T-helper 2 cell treated with Interferon-gamma antibody and Interleukin-4, amounts not matched to agents 100 ng/mL and 5 ng/mL, for 36 hours (primary cell): ENCODE data around the gene GTF3C5. TPM values are rescaled to one million over a fixed set of nuclear protein-coding genes. Genes with fewer than 3 reads are reported as not detected.
"Not testable (repeated sequence)": the region's sequence is repeated elsewhere in the genome, so short reads cannot be mapped to it uniquely, and the experiment has no call there.

Source experiments
- intact Hi-C: fragments of 100-400 bp; cut with micrococcal nuclease; formaldehyde crosslinking; loops from one replicate; pipeline ENCODE4 v1.15.1; 2023
- total RNA-seq: library from RNA; stranded (reverse); gene quantifications from 2 replicates; pipeline ENCODE4 v1.2.3, GENCODE V29; 2022

GTF3C5 gene, protein sequence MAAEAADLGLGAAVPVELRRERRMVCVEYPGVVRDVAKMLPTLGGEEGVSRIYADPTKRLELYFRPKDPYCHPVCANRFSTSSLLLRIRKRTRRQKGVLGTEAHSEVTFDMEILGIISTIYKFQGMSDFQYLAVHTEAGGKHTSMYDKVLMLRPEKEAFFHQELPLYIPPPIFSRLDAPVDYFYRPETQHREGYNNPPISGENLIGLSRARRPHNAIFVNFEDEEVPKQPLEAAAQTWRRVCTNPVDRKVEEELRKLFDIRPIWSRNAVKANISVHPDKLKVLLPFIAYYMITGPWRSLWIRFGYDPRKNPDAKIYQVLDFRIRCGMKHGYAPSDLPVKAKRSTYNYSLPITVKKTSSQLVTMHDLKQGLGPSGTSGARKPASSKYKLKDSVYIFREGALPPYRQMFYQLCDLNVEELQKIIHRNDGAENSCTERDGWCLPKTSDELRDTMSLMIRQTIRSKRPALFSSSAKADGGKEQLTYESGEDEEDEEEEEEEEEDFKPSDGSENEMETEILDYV
- total RNA-seq: 79.1 and 79.2 TPM in 2 replicates

DNA sequence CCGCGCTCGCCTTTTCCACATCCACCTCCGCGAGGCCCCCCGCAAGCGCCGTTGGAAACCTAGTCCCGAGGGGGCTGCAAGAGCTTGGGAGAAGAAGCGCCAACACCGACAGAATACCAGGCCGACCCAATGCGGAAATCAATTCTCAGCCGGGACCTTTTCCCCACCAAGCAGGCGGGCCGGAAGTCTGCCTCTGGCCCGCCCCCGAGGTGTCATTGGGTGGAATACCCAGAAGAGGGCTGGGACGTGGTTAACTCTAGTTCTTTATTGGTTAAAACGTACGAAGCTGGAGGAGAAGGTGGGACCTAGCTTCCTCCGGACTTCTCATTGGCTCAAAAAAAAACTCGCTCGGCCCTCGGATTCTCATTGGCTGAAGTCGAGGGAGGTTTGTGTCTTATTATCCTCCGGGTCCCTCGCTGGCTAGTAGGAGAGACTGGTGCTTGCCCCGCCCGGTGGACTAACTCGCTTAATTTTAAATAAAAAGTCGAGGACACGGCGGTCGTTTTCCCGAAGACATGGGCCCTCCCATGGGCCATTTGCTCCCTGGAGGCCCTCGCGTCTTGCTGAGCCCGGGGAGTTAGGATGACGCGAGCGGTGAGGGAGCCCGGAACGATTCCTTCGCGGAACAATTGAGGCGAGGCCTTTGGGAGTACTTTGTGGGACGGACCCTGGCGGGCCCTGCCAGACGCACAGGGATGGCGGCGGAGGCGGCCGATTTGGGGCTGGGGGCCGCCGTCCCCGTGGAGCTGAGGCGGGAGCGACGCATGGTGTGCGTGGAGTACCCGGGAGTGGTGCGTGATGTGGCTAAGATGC is at the start of gene GTF3C5:
Gene GTF3C5, plus strand, starts transcription at position 681 of the 813 bp plus-strand sequence. Its CDS starts 15 bp downstream, at position 696.
- intact Hi-C loops: loop anchor here (1.0 to 5.0 kb wide), 5 partner anchors 86 to 678 kb away; partner anchors contain the start of genes RALGDS, SETX, STKLD1 and SURF4

DNA sequence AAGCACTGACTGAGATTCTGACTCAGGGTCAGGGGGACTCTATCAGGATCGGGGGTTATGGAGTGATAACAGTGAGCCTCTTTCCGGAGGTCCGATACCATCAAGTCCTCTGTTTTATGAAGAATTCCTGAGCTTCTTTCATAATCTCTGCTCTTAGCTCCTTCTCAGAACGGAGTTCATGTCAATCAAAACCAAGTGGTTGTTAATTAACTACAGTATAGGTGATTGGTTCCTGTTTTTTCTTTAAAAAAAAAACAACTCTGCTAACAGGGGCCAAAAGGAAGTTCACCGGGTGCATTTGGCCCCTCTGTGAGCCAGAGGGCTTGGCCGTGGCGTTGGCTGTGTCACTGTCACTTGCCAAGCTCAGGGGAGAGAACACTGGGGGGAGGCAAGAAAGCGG is 48.3 kb upstream of the GTF3C5 start:
- intact Hi-C loops: no loop called here

DNA sequence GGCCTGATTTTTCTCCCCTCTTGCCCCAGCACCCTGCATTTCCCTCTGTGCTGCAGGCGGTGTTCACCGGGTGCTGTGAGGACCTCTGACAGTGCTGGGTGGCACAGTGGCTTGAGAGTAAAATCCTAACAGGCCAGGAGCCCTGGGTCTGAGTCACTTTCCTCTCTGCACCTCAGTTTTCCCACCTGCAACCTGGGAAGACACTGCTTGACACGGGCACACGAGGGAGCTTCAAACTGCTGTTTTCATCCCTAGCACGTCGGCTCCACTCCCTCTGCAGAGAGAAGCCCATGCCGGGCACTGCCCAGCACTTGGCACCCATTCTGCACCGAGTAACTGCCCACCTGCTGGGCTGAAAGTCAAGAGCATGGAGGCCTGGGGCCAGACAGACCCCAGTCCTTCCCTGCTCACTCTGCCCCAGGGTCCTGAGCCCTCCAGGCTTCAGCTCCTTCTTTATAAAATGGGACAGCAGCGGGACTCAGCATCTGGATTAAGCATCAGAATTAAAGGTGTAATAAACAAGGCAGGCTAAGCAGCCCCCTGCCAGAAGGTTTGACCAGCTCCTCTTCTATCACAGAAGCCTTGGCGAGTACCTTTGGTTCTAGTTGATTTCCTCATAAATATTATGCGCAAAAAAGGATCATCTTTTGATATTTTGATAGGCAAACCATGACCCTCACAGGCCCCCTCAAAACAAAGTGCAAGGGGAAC is 47.2 kb upstream of the GTF3C5 start:
- intact Hi-C loops: no loop called here

DNA sequence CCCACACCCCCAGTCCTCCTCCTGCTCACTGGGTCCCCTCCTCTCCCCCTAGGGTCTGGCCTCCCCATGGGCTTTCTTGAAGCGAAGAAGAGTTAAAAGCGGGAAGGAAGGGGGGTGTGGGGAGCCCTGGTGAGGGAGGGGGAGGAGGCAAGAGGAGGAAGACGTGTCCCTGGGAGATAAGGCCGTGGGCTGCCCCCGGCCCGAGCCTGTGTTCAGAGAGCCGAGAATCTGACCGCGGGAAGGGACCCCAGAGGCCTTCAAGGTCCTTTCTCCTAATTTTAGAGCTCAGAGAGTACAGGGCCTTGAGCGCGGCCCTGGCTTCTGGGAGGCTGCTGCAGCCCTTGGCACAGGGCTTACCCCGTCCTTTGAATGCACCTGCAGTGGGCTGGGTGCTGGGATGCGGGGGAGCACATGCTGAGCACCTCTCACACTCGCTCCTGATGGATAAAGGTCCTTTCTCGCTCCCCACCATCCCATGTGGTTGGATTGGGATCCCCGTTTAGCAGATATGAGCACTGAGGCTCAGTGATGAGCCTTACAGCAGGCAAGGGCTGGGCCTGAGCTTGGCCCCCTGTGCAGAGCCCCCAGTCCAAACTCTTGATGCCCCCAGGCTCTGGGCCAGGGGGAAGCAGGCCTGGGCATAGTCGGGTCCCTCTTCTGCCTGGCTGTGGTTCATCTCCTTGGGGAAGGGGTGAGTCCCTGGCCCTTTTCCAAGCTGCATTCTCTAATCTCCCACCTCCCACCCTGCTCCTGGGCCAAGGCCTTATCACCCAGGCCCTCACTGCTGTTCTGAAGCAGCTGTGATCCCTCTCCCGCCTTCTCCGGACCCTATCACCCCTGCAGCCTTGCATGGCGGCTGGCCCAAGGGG is 46.4 kb upstream of the GTF3C5 start:
- intact Hi-C loops: no loop called here

DNA sequence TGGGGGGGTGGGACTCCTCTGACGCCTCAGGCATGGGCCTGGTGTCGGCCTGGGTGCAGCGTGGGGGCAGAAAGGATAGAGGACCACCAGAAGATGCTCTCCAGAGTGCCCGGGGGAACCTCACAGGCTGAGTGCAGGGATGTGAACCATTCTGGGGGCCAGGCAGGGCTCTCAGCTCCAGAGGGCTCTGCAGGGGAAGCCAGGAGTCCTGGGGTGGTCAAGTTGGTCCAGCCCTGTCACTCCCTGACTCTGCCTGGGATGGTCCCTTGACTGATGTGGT is 45.8 kb upstream of the GTF3C5 start:
- intact Hi-C loops: no loop called here

DNA sequence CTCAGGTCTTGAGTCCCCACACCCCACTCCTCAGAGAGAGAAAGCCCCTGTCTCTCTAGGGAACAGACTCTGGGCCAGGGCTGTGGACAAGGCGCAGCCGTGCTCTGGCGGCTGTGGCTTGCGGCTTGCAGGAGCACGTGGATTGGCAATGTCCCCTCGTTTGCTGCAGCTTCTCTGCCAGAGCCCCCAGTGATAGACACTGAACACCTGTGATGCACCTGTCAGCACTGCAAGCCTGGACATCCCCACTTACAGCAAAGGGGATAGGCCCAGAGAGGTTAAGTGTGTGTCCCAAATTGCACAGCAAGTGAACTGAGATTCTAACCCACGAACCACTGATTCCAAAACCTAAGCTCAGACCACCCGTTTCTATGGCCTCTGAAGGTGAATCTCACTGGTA is 45.3 kb upstream of the GTF3C5 start:
- intact Hi-C loops: no loop called here

DNA sequence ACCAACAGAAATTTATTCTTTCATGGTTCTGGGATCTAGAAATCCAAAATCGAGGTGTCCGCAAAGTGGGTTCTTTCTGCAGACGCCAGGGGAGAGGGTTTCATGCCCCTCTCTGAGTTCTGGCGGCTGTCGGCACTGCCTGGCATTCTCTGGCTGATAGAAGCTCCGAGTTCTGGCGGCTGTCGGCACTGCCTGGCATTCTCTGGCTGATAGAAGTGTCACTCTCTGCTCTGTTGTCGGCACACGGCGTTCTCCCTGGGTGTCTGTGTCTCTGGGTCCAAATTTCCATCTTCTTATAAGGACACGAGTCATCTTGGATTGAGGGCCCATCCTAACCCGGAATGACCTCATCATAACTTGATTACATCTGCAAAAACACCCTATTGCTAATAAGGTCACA is 44.7 kb upstream of the GTF3C5 start:
- intact Hi-C loops: no loop called here

DNA sequence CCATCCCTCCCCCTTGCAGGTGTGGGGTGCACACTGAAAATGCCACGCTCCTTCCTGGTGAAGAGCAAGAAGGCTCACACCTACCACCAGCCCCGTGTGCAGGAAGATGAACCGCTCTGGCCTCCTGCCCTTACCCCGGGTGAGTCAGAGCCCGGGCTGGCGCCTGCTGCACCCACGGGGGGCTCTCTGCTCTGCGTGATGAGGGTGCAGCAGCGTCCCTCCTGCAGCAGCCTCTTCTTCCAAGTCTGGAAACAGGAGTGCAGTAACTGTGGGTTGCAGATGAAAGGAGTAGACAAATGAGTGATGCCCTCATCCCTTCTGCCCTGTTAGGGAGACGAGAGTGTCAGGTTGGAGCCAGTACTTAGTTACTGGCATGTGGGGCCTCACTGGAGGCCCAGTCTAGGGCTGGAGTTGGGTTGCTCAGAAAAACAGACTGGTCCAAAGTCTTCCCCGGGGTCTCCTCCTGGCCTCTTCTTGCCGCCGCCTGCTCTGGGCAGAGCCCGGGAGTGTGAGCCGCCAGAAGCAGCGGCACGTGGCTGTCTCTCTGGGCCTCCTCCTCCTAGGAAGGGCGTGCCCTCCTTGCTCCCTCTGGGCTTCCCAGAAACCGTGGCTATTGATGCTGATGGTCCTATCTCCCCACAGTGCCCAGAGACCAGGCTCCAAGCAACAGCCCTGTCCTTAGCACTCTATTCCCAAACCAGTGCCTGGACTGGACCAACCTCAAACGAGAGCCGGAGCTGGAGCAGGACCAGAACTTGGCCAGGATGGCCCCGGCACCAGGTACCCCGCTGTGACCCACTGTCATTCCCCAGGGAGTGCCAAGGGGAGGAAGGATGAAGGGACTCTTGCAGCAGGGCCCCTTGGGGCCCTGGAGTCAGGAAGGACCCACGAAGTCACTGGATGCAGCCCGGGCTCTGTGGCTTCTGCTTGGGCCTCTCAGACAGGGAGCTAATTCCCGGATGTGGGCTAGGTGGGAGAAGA is 43.9 kb upstream of the GTF3C5 start:
- intact Hi-C loops: no loop called here

DNA sequence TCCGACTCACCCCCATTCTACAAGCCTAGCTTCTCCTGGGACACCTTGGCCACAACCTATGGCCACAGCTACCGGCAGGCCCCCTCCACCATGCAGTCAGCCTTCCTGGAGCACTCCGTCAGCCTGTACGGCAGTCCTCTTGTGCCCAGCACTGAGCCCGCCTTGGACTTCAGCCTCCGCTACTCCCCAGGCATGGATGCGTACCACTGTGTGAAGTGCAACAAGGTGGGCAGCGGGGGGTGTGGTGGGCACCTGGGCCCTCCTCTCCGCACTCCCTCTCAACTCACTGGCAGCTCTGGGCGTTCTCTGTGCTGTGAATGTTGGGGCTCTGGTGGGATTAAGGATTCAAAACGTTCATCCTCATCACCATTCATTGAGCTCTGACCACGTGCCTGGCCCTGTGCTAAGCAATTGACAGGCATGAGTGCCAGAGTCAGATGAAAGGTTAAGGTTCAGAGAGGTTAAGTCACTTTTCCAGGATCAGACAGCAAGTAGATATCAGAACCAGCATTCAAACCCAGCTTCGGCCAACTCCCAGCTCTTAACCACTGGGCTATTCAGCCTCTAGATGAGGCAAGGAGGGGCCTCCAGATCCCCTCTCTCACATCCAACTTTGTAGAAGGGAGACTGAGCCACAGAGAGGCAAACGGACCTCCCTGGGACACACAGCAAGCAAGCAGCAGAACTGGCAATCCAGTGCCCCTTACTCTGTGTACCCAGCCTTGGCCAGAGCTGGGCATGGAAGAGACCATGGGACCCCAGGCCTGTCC is 42.4 kb upstream of the GTF3C5 start:
- intact Hi-C loops: no loop called here

DNA sequence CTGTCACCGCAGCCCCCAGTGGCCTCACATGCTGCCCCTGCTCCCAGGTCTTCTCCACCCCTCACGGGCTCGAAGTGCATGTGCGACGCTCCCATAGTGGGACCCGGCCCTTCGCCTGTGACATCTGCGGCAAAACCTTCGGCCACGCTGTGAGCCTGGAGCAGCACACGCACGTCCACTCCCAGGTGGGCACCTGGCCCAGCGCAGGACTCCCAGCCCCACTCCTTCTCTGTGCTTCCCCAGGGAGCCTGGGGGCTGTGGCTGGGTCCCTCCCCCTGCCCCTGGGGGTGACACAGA is 41.8 kb upstream of the GTF3C5 start:
- intact Hi-C loops: no loop called here

DNA sequence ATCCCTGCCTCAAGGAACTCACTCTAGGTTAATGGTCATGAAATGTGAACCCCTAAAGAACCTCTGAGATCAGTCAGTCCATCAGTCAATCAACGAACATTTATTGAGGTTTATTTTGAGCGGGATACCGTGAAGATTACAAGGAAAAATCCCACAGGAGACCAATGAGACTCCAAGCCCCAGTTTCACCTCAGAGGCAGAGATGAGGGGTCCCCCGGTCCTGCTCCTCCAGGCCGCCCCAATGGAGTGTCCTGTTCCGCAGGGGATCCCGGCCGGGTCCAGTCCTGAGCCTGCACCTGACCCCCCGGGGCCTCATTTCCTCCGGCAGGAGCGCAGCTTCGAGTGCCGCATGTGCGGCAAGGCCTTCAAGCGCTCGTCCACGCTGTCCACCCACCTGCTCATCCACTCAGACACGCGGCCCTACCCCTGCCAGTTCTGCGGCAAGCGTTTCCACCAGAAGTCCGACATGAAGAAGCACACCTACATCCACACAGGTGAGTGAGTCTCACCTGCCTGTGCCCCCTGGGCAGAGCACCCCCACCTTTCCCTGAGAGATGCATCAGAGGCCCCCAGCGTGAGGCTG is 41.3 kb upstream of the GTF3C5 start:
- intact Hi-C loops: no loop called here

DNA sequence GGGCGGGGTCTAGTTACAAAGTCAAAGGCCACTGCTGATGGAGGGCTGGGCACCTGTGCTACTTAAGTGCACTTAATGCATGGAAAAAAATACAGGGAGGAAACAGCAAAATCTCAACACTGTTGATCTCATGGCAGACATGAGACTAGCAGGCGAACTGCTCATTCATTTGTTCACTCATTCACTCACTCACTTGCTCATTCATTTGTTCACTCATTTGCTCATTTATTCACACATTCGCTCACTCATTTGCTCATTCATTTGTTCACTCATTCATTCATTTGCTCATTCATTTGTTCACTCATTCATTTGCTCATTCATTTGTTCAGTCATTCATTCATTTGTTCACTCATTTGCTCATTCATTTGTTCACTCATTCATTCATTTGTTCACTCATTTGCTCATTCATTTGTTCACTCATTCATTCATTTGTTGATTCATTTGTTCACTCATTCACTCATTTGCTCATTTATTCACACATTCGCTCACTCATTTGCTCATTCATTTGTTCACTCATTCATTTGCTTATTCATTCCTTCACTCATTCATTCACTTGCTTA is 40.7 kb upstream of the GTF3C5 start:
- intact Hi-C loops: not testable (repeated sequence)

DNA sequence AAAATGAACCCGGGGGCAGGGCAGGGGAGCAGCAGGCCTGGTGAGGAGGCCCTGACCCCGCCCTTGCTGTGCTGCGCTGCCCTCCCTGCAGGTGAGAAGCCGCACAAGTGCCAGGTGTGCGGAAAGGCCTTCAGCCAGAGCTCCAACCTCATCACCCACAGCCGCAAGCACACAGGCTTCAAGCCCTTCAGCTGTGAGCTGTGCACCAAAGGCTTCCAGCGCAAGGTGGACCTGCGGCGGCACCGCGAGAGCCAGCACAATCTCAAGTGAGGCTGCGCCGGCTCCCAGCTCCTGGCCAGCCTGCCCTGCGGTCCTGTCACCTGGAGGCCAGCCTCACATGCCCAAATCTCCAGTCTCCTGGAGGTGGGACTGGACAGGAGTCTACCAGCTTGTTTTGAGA is 40.0 kb upstream of the GTF3C5 start:
- intact Hi-C loops: no loop called here

DNA sequence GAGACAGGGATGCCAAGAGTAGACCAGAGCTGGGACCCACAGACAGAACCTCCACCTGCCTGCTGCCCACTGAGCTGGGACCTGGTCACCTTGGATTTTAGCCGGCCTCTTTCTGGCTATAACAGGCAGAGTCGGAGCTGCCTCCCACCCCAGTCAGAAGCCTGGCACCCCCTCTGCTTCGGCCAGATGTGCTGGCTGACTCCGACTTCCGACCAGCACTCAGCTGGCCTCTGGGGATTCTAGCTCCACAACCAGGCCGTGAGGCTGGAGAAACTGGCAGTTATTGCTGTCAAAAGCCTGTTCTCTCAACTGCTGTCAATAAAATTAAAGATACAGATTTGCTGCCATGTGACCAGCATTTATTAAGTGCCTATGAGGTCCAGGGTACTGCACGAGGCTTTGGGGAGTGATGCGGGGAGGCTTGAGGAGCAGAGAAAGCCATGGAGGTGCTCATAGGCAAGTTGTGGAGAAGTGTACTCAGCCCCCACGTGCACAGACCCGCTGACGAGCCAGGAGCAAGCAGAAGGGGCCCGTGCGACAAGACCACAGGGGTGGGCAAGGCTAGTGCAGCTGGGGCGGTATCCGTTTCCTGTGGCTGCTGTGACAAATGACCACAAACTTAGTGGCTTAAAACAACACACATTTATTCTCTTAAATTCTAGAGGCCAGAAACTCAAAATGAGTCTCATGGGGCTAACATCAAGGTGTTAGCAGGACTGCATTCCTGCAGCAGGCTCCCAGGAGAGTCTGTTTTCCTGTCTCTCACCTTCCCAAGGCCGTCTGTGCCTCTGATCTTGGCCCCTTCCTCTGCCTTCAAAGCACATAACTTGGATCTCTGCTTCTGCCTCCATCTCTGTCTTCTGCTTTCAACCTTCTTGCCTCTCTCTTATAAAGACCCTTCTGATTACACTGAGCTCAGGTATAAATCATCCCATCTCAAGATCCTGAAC is 39.2 kb upstream of the GTF3C5 start:
- intact Hi-C loops: no loop called here

DNA sequence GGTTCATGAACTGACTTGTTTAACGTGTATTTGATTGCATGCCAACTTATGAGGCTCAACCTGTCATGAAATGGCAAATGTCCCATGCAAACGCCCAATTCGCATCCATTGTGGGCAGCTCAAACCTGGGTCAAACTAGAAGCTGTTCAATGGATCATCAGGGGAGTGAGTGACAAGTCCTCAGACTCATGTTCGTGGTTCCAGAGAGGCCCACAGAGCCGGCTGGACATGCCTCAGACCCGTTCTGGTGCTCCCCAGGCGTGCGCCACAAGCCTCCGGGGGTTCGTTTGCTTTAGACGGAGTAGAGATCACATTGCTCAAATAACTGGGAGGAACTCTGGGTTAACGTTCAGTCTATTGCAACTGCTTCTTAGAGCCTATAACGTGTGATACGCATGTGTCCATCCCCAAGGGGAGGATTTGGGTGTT is 37.3 kb upstream of the GTF3C5 start:
- intact Hi-C loops: no loop called here

DNA sequence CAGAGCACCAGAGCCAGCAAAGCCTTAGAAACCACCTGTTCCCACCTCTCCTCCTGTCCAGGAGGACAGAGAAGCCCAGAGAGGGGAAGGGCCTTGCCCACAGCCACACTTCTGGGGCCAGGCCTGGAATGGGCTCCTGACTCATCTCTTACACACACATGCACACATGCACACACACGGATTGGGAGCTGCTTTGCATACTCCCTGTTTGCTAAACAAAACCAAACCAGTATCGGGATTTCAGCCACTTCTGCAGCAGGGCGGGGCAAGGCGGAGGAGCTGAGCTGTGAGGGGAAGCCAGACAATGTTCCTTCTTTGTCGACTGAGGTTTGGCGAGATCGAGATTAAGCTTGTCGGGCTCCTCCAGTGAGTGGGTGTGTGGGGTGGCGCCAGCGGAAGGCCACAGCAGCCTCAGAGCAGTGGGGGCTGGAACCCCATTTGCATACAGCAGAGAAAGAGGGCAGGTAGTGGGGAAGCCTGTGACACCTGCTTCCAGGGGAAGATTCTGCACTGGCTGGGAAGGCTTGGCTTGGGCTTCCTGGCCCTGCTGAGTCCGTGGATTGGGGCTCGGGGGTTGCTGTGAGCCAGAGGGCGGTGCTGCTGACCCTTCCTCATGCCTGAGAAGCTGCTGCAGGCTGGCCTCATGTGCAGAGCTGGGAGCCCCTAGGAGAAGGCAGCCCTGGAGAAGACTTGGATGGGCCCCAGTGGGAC is 36.2 kb upstream of the GTF3C5 start:
- intact Hi-C loops: no loop called here

DNA sequence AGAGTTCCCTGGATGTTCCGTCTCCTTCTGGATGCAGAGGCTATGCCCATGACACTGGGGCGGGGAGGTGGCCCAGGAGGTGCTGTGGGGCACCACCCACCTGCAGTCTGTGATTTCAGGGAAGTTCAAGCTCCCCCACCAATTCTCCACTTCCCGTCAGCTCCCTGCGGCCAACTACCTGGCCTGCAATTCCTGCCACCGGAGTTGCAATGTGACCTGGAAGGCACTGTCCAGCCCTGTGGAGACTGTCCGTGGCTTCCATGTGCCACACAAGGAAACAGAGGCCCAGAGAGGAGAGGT is 35.7 kb upstream of the GTF3C5 start:
- intact Hi-C loops: no loop called here
